Islet of Langerhans (tissue), 1 donor: ENCODE data around the gene PDRG1.
"Not testable (repeated sequence)": the region's sequence is repeated elsewhere in the genome, so short reads cannot be mapped to it uniquely, and the experiment has no call there.

ENCODE experiments used
- FAIRE-seq: peaks from one replicate; lab custom pipeline; 2011; peaks lifted over from hg19 to GRCh38; lab: Jason Lieb, UNC

The PDRG1 gene

GRCh38 chr20:31925631-31926030, 26.2 kb downstream of the PDRG1 start:
- FAIRE-seq, result no peak

GRCh38 chr20:31924561-31924960, 27.3 kb downstream of the PDRG1 start:
- FAIRE-seq, result no peak

- FAIRE-seq, result no peak
These were observed 28.2 kb downstream of the PDRG1 start for GRCh38 chr20:31923388-31924331.

GRCh38 chr20:31922588-31922987, 29.3 kb downstream of the PDRG1 start:
- FAIRE-seq, result no peak

DNA sequence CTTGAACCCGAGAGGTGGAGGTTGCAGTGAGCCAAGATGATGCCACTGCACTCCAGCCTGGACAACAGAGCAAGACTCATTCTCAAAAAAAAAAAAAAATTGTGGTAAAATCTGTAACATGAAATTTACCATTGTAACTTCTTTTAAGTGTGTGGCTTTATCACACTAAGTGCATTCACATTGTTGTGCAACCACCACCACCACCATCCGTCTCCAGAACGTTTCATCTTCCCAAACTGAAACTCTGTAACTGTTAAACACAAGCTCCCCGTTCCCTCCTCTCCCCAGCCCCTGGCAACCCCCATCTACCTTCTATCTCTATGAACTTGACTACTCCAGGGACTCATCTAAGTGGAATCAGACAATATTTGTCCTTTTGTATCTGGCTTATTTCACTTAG, 29.7 kb downstream of the PDRG1 start:
- no peak for FAIRE-seq

- FAIRE-seq, result not testable (repeated sequence)
These were observed 30.4 kb downstream of the PDRG1 start for GRCh38 chr20:31921480-31921879.

DNA sequence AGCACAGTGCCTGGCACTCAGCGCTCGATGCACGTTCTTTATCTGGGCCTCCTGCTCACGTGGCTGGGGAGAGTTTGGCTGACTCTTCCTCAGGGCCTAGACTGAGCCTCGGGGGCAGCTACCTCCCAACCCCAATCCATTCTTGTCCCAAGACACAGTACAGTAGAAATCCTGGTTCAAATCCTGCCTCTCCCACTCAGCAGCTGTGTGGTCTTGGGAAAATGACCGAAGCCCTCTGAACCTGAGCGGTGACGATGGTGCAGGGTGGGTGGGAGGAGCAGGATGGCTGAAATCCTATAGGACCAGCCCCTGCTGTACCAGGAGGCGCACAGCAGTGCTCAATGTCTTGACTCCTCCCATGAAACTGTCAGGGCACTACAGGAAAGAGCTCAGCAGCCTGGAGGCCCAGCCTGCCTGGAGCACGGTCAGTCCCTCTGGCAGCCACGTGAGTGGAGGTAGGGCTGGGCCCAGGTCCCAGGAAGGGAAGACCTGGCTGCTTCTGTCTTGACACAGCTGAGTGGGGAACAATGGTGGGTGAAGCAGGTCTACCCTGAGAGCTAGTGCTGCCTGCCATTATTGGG, 31.5 kb downstream of the PDRG1 start:
- no peak for FAIRE-seq

DNA sequence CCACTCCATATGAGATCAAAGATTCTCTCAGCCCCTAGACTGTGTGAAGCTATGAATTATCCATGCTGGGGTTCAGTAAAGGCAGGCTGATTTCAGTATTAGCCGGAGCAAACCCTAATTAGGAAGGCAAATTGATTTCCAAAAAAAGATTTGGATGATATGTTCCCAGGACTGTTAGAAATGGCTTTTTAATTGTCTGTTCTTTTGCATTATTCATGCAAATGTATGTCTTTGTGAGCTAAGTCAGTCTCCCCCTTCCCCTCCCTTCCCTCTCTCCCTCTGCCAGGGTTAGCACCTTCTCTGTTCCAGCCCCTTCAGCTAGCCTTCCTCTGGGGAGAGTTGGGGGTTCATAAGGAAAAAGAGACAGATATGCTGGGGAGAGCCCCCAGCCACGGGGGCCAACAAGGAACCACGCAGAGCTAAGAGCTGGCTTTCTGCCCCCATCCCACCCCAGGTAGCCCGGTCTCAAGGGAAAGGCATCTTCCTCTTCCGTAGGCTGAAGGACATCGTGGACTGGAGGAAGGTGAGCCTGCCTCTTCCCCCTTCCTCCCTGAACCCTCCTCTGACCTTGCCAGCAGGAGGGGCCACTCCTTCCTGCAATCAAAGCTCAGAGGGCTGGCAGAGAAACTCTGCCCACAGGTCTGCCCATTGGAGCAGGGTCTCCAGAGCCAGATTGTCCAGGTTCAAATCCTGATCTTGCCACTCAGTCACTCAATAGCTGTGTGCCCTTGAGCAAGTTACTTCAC, 32.3 kb downstream of the PDRG1 start:
- no peak for FAIRE-seq

- no peak for FAIRE-seq
These were observed 33.3 kb downstream of the PDRG1 start for GRCh38 chr20:31918466-31919105.

DNA sequence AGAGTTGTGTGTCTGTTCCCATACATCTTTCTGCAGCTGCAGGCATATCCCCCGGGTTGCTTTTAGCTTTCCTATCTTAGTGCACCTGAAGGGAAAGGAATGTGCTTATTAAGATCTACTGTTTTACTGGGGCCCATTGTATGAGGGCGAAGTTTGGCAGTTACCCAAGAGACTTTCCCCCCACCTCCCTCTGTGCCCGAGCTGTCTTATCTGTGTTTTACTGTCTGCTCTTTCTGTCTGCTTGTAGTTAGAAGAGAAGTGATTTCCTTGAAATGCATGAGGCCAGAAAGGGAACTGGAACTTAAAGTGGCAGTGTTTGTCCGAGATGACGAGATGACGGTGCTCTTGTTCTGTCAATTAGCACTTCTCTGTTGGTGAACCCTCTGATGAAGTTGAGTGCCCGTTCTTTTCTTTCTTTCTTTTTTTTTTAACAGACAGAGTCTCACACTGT, 33.9 kb downstream of the PDRG1 start:
- not testable (repeated sequence) for FAIRE-seq

DNA sequence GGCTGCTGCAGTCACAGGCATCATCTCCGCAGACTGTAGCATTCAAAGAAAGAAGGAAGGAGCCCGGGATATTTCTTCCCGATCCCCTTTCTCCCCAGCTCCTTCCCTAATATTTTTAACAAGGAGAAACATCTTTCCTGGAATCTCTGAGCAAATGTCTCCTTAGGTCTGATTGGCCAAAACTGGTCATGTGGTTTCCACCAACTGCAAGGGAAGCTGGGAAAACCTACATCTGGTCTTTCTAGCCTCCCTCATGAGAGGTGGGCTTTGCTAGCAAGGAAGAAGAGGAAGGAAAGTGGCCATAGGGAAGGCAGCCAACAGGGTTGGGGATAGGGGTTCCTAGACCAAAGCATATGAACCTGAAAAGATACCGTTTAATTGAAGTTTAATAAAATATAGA, 35.1 kb downstream of the PDRG1 start:
- FAIRE-seq, result no peak

DNA sequence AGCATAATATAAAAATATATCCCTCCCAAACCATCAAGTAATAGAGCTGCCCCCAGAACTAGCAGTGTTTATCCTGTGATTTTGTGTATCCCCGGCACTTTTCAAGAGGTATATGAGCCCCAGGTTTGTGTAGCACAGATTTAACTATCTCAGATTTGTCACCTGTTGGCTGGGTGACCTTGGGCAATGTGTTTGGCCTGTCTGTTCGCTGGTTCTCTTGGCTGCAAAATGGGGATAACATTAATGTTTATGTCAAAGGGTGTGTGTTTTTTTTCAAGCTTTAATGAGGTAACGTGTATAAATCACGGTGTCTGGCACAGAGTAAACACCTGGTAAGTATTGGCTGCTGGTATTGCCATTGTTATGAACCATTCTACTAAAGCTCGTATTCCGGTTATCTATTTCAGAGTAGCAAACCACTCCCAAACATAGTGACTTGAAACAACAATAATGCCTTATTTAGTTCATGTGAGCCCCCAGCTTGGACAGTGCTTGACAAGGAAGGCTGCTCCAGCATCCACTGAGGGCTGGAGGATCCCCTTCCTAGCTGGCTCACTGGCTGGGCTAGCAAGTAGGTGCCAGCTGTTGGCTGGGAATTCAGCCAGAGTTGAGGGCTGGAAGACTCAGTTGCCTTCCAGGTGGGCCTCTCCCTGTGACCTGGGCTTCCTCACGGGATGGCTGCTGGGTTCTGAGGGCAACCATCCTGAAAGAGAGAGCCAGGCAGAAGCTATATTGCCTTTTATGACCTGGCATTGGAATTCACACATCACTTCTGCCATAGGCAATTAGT, 36.2 kb downstream of the PDRG1 start:
- no peak for FAIRE-seq

GRCh38 chr20:31914170-31914569, 37.7 kb downstream of the PDRG1 start:
- no peak for FAIRE-seq

- no peak for FAIRE-seq
These were observed 38.3 kb downstream of the PDRG1 start for GRCh38 chr20:31913431-31914157.

DNA sequence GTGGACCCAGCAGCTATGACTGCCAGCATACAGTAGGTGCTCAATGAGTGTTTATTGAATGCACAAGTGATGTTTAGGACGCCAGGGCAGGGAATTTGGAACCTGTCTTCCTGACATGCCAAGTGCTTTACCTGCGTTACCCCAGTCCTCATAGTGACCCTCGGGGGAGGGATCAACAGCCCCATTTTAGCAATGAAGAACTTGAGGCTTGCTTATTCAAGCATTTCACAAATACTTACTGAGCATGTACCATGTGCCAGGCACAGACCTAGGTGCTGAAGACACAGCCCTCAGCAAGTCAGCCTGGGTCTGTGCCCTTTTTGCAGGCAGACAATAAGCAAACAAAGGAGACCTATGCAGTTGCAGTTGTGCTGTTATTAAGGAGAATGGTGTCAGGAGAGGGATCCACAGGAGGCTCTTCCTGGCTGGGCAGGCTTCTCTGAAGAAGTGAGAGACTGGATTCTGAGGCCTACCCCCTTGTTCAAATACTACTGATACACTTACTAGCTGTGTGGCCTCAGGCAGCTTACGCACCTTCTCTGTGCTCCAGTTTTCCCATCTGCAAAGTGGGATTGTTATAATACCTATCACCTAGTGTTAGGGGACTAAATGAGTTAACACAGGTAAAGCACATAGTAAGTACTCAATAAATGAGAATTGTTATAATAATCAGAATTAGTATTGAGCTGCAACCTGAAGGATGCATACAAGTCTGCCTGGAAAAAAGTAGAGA, 41.6 kb downstream of the PDRG1 start:
- no peak for FAIRE-seq

DNA sequence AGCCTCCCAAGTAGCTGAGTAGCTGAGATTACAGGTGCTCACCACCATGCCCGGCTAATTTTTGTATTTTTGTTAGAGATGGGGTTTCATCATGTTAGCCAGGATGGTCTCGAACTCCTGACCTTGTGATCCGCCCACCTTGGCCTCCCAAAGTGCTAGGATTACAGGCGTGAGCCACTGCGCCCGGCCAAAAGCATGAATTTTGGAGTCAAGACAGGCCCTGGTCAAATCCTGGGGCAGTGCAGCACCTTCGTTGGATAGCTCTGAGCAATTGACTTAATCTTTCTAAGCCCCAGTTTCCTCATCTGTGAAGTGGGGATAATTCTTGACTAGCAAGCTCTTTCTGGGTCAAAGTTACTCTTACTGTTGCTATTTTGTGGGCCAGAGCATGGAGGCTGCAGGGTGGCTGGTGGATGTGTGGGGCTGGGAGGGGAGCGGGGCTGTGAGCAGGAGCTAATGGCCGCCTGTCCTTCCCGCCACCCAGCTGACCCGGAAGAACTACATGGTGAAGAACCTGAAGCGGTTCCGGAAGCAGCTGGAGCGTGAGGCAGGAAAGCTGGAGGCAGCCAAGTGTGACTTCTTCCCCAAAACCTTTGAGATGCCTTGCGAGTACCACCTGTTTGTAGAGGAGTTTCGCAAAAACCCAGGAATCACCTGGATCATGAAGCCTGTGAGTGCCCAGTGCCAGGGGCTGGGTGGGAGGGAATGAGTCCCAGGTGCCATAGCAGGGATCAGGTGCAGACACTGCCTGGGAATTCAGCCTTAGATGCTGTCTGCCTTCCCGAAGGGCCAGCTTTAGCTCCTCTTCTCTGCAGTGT, 42.4 kb downstream of the PDRG1 start:
- no peak for FAIRE-seq

GRCh38 chr20:31908424-31908823, 43.4 kb downstream of the PDRG1 start:
- FAIRE-seq, result no peak

DNA sequence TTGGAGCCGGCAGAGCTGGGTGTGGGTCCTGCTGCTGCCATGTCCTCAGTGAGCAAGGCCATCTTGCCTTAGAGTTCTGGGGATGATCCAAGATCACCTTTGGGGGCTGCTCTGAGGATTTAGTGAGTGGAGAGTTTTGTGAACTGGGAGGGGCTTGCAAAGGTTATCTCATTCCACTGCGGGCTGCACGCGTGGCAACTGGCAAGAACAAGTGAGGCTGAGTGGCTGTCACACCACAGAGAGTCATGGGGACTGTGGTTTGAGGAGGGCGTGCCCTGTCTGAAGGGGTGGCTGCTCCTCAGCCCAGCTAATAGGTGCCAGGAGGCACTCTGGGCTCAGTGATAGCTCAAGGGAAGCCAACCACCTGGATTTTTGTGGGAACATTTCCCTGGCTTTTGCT, 43.8 kb downstream of the PDRG1 start:
- no peak for FAIRE-seq

- no peak for FAIRE-seq
These were observed 44.8 kb downstream of the PDRG1 start for GRCh38 chr20:31907046-31907445.
